Esophagus muscularis mucosa (tissue), 4 donors: ENCODE results near the gene NDUFAF8. TPM values are rescaled to one million over a fixed set of nuclear protein-coding genes. Genes with fewer than 3 reads are reported as not detected.

Source experiments
- DNase-seq: peaks from one replicate; pipeline ENCODE4 v3.0.0-alpha.2; 2017; ENCODE audit errors: extremely low spot score
- H3K27ac ChIP-seq, 4 donors: fragments of 200-600 bp; sonication (generic); replicated peaks in 1 of 4; 1 replicate in 3 of 4; 2 replicates in 1 of 4; pipeline ENCODE4 v1.5.1; 2016 to 2019; ENCODE audit warnings: mild to moderate bottlenecking in 1 of 4
- H3K27me3 ChIP-seq, 4 donors: fragments of 200-600 bp; sonication (generic); one replicate each; pipeline versions ENCODE4 v1.5.1 to v1.6.0; 2016 to 2019
- H3K36me3 ChIP-seq, 4 donors: fragments of 200-600 bp; sonication (generic); one replicate each; pipeline ENCODE4 v1.5.1; 2016 to 2019
- H3K4me1 ChIP-seq, 4 donors: fragments of 200-600 bp; sonication (generic); one replicate each; pipeline ENCODE4 v1.5.1; 2016 to 2019
- H3K4me3 ChIP-seq, 4 donors: fragments of 200-600 bp; sonication (generic); 1 replicate in 2 of 4; 2 replicates in 2 of 4; pipeline ENCODE4 v1.5.1; 2016 to 2019; ENCODE audit warnings: mild to moderate bottlenecking in 4 of 4, moderate library complexity in 1 of 4
- H3K9me3 ChIP-seq, 4 donors: fragments of 200-600 bp; sonication (generic); 1 replicate in 3 of 4; 2 replicates in 1 of 4; pipeline ENCODE4 v1.5.1; 2016 to 2019
- CTCF ChIP-seq, 3 experiments: fragments of 200-600 bp in 2 of 3; fragments of 450-650 bp in 1 of 3; sonication (generic) in 2 of 3; IDR thresholded peaks; one replicate each; pipeline ENCODE4 v1.5.1; 2017 to 2019; ENCODE audit warnings: antibody characterized with exemption in 3 of 3, mild to moderate bottlenecking in 2 of 3, moderate library complexity in 1 of 3
- EP300 ChIP-seq: sonication (generic); formaldehyde crosslinking; IDR thresholded peaks from one replicate; pipeline ENCODE4 v1.6.1; 2017; ENCODE audit warnings: antibody characterized with exemption
- POLR2A ChIP-seq: fragments of 450-650 bp; IDR thresholded peaks from one replicate; pipeline ENCODE4 v1.6.1; 2017; ENCODE audit warnings: antibody characterized with exemption, moderate library complexity, mild to moderate bottlenecking, low read depth
- POLR2AphosphoS5 ChIP-seq, 2 donors: sonication (generic); formaldehyde crosslinking; IDR thresholded peaks; one replicate each; pipeline ENCODE4 v1.6.1; 2017; ENCODE audit warnings: antibody characterized with exemption in 2 of 2
- WGBS: methylation state at CpG from one replicate; pipeline ENCODE4 v1.1.5; 2018; 5-methylcytosine and 5-hydroxymethylcytosine counted together
- intact Hi-C: fragments of 100-400 bp; cut with DNase I; formaldehyde crosslinking; loops from one replicate; pipeline ENCODE4 v1.15.1; 2023
- total RNA-seq, 4 donors: library from RNA; depleted of rRNA; stranded (reverse); fragments of >200 nt; gene quantifications; one replicate each; pipeline versions ENCODE4 v1.1.0 to v1.2.1, GENCODE V29; 2016

Gene NDUFAF8
- total RNA-seq, 4 donors from 2014 or later = 34.6 to 54.8 (median 40.4) TPM

GRCh38 chr17:81242421-81243332 is 3.6 kb downstream of the NDUFAF8 start:
- intact Hi-C loops = no loop called here

GRCh38 chr17:81243333-81243664 is 4.2 kb downstream of the NDUFAF8 start:
- intact Hi-C loops = no loop called here
- TF ChIP-seq POLR2A (no peak), CTCF (IDR thresholded peaks at IDR 0.05) (no peak), POLR2AphosphoS5 (IDR thresholded peaks at IDR 0.05) (no peak), EP300 (no peak)
- peaks cover 0 to 30% (median 20%) of the 10 kb centered on the region in 4 donors for H3K36me3 ChIP-seq
- WGBS = 72% methylated on average over 10 of the region's 10 CpGs
- H3K9me3 ChIP-seq = no peaks in the 10 kb centered on the region
- H3K27ac ChIP-seq = no peak overlapping the region
- H3K4me3 ChIP-seq = no peak overlapping the region
- no peaks in the 10 kb centered on the region for H3K27me3 ChIP-seq
- no peak for DNase-seq
- peaks cover 8 to 31% (median 25%) of the 10 kb centered on the region in 4 donors for H3K4me1 ChIP-seq

More at GRCh38 chr17:81242421-81243332, 3.6 kb downstream of the NDUFAF8 start:
- peaks cover 13 to 37% (median 31%) of the 10 kb centered on the region in 4 donors for H3K4me1 ChIP-seq
- no peak for DNase-seq
- no peak overlapping the region for H3K27ac ChIP-seq
- 85% methylated on average over 27 of the region's 33 CpGs for WGBS
- H3K27me3 ChIP-seq = no peaks in the 10 kb centered on the region
- no peaks in the 10 kb centered on the region for H3K9me3 ChIP-seq
- no peak overlapping the region for H3K4me3 ChIP-seq
- TF ChIP-seq EP300 (no peak), CTCF (IDR thresholded peaks at IDR 0.05) (no peak), POLR2A (no peak), POLR2AphosphoS5 (IDR thresholded peaks at IDR 0.05) (no peak)
- H3K36me3 ChIP-seq = peaks cover 0 to 28% (median 18%) of the 10 kb centered on the region in 4 donors

GRCh38 chr17:81244358-81245023 is 5.4 kb downstream of the NDUFAF8 start:
- peaks cover 8 to 29% (median 23%) of the 10 kb centered on the region in 4 donors for H3K4me1 ChIP-seq
- H3K4me3 ChIP-seq = no peak overlapping the region
- DNase-seq = no peak
- 71% methylated on average over 10 of the region's 24 CpGs for WGBS
- no peaks in the 10 kb centered on the region for H3K9me3 ChIP-seq
- intact Hi-C loops = no loop called here
- TF ChIP-seq POLR2AphosphoS5 (IDR thresholded peaks at IDR 0.05) (no peak), CTCF (IDR thresholded peaks at IDR 0.05) (no peak), EP300 (no peak), POLR2A (no peak)
- H3K27ac ChIP-seq = no peak overlapping the region
- no peaks in the 10 kb centered on the region for H3K27me3 ChIP-seq
- peaks cover 0 to 38% (median 21%) of the 10 kb centered on the region in 4 donors for H3K36me3 ChIP-seq

- intact Hi-C loops = no loop called here
- H3K27ac ChIP-seq = no peak overlapping the region
- H3K4me1 ChIP-seq = peaks cover 2 to 22% (median 16%) of the 10 kb centered on the region in 4 donors
- no peak overlapping the region for H3K4me3 ChIP-seq
- H3K27me3 ChIP-seq = no peaks in the 10 kb centered on the region
- 88% methylated on average over 16 of the region's 25 CpGs for WGBS
- H3K36me3 ChIP-seq = peaks cover 0 to 44% (median 27%) of the 10 kb centered on the region in 4 donors
- DNase-seq = no peak
- TF ChIP-seq POLR2A (no peak), CTCF (IDR thresholded peaks at IDR 0.05) (no peak), POLR2AphosphoS5 (IDR thresholded peaks at IDR 0.05) (no peak), EP300 (no peak)
- H3K9me3 ChIP-seq = no peaks in the 10 kb centered on the region
Measured at GRCh38 chr17:81245024-81245664, 6.0 kb downstream of the NDUFAF8 start.
